HCT116 (cell line): ENCODE data around the gene SLC1A3.

ENCODE experiments used
- CTCF ChIP-seq, 3 experiments: fragments of 200-600 bp in 1 of 3; sonication (generic) in 1 of 3; IDR thresholded peaks in 2 of 3; conservative IDR thresholded peaks in 1 of 3; 2 replicates each; pipeline ENCODE4 v1.5.1; 2012 to 2017; ENCODE audit warnings: low read depth in 2 of 3, low read length in 2 of 3, antibody characterized with exemption in 1 of 3, borderline replicate concordance in 1 of 3, control low read depth in 1 of 3, mild to moderate bottlenecking in 1 of 3, mixed read lengths in 1 of 3, mixed run types in 1 of 3, moderate library complexity in 1 of 3; ENCODE audit not compliant: insufficient read depth in 1 of 3
- EZH2 ChIP-seq: fragments of 200-600 bp; sonication (generic); IDR thresholded peaks from 2 replicates; pipeline ENCODE4 v1.6.1; 2017; ENCODE audit warnings: antibody characterized with exemption, mixed run types
- EZH2phosphoT487 ChIP-seq: fragments of 200-600 bp; IDR thresholded peaks from 2 replicates; pipeline ENCODE4 v1.6.1; 2018; ENCODE audit warnings: antibody characterized with exemption, borderline replicate concordance
- POLR2AphosphoS5 ChIP-seq: IDR thresholded peaks from 2 replicates; pipeline ENCODE4 v1.6.1; 2011; ENCODE audit warnings: mild to moderate bottlenecking, low read depth, low read length, moderate library complexity
- YY1 ChIP-seq: IDR thresholded peaks from 2 replicates; pipeline ENCODE4 v1.6.1; 2011; ENCODE audit warnings: low read length, low read depth, moderate library complexity, mild to moderate bottlenecking; ENCODE audit not compliant: insufficient replicate concordance; ENCODE audit errors: extremely low read depth
- ZFX ChIP-seq: fragments of 450-650 bp; IDR thresholded peaks from 2 replicates; pipeline ENCODE4 v1.6.1; 2017

GRCh38 chr5:36698031-36698430, 91.6 kb downstream of the SLC1A3 start:
- no peak for TF ChIP-seq EZH2
- no peak for TF ChIP-seq CTCF (IDR thresholded peaks at IDR 0.05 in 2 of 3, conservative IDR thresholded peaks at IDR 0.05 in 1 of 3; ENCODE audit: borderline replicate concordance in 1 of 3, insufficient read depth in 1 of 3, low read depth in 2 of 3, low read length in 2 of 3)
- no peak for TF ChIP-seq EZH2phosphoT487
- TF ChIP-seq POLR2AphosphoS5: no peak
- no peak for TF ChIP-seq ZFX
- TF ChIP-seq YY1: no peak
